IPS-18c (cell line): Measurements from ENCODE around the gene GPR61.

Experiments
- H3K4me3 ChIP-seq: 2 replicates; pipeline ENCODE4 v1.7.0; 2013; ENCODE audit warnings: low read depth, mild to moderate bottlenecking, low read length, moderate library complexity; ENCODE audit not compliant: insufficient read depth
- H3K9me3 ChIP-seq: one replicate; pipeline ENCODE4 v1.6.1; 2013; ENCODE audit warnings: mild to moderate bottlenecking, low read length, moderate library complexity; ENCODE audit not compliant: control insufficient read depth, insufficient read depth

GPR61 gene, protein sequence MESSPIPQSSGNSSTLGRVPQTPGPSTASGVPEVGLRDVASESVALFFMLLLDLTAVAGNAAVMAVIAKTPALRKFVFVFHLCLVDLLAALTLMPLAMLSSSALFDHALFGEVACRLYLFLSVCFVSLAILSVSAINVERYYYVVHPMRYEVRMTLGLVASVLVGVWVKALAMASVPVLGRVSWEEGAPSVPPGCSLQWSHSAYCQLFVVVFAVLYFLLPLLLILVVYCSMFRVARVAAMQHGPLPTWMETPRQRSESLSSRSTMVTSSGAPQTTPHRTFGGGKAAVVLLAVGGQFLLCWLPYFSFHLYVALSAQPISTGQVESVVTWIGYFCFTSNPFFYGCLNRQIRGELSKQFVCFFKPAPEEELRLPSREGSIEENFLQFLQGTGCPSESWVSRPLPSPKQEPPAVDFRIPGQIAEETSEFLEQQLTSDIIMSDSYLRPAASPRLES

DNA sequence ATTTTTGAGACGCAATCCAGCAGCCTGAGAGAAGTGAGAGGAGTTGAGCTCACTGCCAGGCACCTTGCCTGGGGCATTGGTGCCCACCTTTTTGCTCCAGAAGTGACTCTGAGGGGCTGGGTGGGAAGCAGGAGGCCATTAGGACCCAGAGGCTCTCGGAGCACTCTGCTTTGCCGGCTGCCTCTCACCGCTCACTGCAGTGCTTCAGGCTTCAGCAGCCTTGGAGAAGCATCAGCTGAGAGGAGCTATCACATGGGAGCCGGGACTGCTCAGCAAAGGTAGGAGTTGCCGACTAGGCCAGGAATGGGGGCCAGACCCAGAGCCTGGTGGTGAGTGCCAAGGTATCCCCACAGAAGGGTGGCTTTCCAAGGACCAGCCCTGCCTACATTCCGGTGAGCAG, at the start of gene GPR61:
Gene GPR61 (plus strand): TSS at position 197 of the 400 bp plus-strand sequence. CDS start 3,151 bp downstream, outside the sequence.
- Histone ChIP-seq H3K4me3 (peak within 1 kb of the TSS; percentile 17; the same call in 1 of the 2 replicates), H3K9me3 (no peaks in the 10 kb centered on the region)

DNA sequence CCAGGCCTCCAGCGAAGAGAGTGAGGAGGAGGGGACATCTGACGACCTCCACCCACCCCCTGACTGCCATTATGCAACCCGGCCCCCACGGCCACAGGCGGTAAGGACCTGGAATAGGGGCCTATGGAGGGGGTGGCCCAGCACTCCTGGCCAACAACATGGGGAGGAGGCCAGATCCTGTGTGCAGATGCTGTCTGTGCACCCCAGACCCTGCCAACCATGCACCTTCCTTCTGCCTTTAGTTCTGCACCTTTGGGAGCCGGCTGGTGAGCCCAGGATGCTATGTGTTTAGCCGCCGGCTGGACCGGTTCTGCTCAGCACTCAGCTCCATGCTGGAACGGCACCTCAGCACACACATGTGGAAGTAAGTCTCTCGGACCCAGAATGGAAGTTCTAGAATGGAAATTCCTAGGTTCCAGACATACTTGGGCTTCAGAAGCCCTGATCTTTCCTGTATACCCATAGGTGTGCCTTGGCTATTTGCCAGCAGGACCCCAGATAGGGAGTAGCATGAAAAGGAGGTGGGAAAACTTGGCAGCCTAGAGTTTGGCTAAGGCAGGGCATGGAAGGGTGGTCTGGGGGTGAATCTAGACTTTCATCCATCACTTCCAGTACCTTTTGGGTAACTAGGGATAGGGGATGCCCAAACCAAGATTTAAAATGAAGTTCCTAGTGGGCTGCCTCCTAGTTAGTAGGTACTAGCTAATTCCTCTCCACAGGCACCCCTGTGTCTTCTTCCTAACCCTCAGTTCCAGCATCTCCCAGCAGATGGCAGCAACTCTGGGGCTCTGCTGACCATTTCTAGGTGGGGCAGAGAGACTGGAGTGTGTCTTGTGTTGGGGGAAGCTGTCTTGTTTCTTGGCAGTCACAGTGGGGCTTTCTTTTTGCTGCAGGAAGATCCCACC, 49.4 kb upstream of the GPR61 start:
- Histone ChIP-seq H3K4me3 (no peak overlapping the region), H3K9me3 (no peaks in the 10 kb centered on the region)

DNA sequence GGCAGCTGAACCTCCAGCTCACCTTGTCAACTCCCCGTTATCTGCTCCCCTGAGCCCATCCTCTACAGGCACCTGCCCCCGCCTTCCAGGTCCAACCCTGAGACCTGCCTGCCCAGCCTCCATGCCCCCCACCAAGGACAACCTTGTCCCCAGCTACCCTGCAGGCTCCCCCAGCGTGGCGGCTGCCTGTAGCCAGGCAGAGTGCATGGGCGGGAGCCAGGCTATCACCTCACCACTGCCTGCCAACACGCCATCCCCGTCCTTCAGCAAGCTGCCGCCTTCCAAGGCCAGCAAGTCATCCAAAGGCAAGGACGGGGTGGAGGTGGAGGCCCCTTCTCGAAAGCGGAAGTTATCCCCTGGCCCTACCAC, 48.8 kb upstream of the GPR61 start:
- Histone ChIP-seq H3K4me3 (no peak overlapping the region), H3K9me3 (no peaks in the 10 kb centered on the region)

DNA sequence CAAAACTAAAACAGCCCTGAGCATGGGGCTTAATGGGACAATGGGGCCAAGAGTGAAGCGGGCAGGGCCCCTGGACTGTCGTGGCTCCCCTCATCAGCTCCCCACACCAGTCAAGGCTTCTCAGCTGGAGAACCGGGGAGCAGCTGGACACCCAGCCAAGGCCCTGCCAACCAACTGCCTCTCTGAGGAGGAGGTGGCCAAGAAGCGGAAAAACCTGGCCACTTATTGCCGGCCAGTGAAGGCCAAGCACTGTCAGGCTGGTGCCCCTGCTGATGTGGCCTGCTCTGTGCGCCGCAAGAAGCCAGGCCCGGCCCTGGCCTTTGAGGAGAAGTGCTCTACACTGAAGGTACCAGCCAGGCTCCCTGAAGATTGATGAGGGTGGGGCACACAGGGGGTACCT, 48.3 kb upstream of the GPR61 start:
- H3K4me3 ChIP-seq = no peak overlapping the region
- no peaks in the 10 kb centered on the region for H3K9me3 ChIP-seq

DNA sequence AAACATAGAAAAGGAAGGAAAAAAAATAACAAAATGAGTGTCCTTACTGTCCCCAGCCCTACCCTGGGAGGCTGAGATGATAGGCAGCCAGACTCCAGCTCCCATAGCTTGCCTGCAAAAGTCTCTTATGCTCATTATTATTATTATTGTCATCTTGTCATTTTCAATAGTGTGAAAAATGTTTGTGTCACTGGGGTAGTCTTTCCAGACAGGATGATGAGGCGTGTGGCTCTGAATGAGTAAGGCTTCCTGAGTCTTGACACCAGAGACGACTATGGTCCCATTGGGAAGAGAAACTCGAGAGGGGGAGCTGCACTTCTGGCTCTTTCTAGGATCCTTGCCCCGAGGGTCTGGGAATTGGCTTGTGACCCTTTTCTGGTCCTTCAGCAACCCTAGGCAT, 46.9 kb upstream of the GPR61 start:
- Histone ChIP-seq H3K9me3 (no peaks in the 10 kb centered on the region), H3K4me3 (no peak overlapping the region)

DNA sequence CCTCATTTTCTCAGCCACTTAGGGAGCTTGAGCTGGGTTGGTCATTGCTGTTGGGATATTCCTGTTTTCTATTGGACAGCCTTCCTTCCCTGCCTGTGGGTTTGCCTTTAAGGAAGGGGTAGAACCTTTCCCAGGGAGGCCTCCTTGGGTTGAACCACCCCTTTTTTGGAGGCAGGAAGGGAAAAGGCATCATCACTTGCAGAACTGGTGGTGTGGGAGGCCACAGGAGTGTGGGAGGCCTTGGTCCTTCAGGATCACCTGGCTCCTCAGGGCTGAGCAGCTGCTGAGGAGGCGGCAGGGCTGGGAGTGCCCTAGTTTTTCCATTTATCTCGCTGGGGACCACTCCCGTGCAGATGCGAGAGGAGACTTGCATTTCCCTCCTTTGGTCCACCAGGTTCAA, 46.4 kb upstream of the GPR61 start:
- Histone ChIP-seq H3K4me3 (no peak overlapping the region), H3K9me3 (no peaks in the 10 kb centered on the region)

DNA sequence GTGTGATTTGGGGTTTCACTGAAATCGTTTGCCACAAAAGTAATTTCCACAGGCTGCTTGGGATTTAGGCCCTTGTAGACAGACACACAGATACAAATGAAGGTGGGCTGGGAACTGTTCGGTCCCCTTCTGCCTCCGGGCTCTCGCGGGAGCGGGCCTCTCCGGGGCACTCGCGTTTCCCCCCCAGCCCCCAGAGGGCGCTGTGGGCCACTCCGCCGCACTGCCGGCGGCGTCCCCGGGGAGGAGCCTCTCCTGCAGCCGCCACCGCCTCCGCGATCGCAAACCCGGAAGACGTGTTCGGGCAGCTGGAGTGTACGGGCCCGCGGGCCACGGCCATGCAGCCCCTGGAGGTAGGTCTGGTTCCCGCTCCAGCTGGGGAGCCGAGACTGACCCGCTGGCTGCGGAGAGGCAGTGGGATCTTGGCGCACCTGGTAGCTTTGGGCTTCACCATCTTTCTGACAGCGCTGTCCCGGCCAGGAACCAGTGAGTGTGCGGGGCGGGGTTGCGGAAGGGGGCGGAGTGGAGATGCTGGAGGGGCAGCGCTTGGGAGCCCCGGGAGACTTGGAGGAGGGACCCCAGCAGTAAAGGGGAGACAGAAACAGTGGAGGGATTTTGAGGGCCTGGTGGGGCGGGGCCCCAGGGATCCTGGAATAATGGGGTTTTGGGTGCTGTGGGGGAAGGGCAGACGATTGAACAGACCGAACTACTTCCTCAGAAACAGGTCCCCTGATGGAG, 45.7 kb upstream of the GPR61 start, which contains the start of gene CYB561D1:
Gene CYB561D1 (plus strand): TSS at position 290 of the 735 bp plus-strand sequence. CDS start 46 bp downstream, at position 336.
- H3K4me3 ChIP-seq = peak within 1 kb of the TSS; percentile 83
- H3K9me3 ChIP-seq = no peaks in the 10 kb centered on the region

DNA sequence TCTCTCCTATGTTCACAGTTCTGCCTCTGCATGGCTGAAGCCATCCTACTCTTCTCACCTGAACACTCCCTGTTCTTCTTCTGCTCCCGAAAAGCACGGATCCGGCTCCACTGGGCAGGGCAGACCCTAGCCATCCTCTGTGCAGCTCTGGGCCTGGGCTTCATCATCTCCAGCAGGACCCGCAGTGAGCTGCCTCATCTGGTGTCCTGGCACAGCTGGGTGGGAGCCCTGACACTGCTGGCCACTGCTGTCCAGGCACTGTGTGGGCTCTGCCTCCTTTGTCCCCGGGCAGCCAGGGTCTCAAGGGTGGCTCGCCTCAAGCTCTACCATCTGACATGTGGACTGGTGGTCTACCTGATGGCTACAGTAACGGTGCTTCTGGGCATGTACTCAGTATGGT, 43.9 kb upstream of the GPR61 start:
- no peak overlapping the region for H3K4me3 ChIP-seq
- no peaks in the 10 kb centered on the region for H3K9me3 ChIP-seq

DNA sequence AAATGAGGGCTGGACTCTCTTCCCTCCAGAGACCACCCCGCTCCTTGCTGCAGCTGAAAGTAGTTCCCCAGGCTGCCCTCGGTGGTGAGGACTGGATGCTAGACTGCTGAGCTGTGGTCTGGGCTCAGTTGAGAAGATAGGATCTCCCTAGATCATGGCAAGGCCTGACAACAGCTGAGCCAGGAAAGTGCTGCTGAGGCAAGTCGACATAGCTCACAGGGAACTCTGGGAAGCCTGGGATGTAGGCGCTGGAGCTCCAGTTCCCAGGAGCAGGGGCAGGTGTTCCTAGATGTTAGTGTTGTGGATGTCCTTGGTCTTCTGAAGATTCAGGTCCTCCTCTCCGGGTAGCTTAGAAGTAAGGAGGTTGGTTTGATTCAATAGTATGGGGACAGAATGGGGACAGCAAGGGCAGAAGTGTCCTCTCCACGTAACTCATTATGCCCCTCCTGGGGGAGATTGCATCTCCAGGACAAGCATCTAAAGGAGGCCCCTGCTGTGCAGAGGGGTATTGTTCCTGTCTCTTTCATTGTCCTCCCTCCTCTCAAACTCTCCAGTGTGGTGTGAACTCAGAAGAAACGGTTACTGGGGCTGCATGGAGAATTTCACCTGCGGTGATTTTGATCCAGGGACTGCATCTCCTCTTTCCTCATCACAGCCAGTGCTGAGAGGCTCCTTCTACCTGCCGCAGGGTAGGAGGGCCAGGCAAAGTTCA, 42.1 kb upstream of the GPR61 start:
- no peaks in the 10 kb centered on the region for H3K9me3 ChIP-seq

DNA sequence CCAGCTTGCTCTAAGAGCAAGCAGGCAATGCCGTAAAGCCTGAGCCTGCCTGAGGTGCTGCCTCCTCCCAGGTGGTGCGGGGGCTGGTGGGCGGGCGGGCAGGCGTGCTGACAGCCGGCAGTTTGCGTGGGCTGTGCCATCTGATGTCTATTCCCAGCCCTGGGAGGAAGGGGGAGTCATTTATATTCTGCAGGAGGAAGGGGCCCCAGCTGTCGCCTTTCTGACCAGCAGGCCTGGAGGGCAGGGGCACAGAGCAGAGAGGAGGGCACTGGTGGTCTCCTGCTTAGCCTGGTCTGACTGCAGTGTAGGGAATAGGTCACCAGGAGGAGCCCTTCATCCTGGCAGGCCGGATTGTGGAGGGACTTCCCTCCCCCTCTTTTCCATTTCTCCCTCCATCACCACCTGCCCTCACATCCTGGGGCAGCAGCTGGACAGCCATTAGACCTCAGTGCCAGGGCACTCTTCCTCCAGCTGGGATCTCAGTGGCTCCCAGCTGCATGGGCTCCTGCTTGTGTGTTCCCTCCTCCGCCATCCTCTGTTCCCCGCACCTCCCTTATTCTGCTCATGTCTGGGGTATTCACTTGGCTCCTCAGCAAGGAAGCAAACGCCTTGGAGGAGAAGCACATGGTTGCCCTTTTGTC, 41.4 kb upstream of the GPR61 start:
- no peaks in the 10 kb centered on the region for H3K9me3 ChIP-seq
- no peak overlapping the region for H3K4me3 ChIP-seq

More for the DNA sequence above, 42.1 kb upstream of the GPR61 start:
- no peak overlapping the region for H3K4me3 ChIP-seq

DNA sequence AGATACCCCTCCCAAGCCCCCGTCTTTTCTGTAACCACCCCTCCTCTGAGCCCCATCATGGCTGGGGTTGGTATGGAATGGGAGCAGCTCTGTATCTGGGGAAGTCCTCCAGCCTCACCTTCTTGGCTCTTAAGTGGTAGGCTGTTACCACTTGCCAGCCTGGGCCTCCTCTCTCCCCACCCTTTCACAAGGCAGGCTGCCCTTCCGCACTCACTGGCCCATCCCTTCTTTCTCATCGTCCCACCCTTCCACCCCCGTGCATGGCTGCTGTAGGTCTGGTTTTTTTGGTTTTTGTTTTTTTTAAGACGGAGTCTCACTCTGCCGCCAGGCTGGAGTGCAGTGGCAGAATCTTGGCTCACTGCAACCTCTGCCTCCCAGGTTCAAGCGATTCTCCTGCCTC, 40.6 kb upstream of the GPR61 start:
- H3K9me3 ChIP-seq = no peaks in the 10 kb centered on the region
- no peak overlapping the region for H3K4me3 ChIP-seq

DNA sequence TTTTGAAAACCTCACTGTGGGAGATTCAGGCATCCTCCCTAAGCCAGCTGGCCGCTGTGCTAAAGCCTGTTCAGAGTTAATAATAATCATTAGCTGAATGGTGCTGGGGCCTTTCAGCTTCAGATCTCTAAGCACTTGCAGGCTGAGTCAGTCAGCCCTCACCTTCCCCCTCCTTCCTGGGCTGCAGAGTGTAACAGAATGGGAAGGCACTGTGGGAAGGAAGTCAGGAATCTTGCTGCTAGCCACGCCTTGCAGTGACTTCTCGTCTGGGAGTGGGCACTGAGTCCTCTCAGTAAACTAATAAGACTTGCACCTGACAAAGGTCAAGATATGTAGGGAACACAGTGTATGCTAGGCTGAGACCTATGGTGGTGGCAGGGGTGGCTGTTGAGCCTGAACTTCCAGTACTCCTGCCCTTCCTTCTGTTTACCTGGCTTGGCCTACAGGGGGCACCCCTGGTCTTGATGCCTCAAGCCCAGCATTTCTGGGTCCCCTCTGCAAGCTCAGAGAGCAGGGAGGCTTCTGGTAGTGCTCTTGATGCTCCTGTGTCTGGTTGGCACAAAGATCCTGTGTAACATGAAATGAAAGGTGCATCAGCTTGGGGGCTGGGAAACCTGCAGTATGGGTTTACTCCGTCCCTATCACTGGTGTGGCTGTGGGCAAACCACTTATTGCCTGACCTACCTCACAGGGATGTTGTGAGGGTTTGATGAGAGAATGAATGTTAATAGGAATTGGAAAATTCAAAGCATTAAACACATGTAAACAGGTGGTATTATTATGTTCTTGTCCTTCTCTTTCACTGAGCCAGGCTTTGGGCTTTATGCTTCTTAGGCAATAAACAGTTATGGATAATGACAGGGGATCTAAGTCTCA, 39.8 kb upstream of the GPR61 start:
- H3K9me3 ChIP-seq = no peaks in the 10 kb centered on the region
- no peak overlapping the region for H3K4me3 ChIP-seq

DNA sequence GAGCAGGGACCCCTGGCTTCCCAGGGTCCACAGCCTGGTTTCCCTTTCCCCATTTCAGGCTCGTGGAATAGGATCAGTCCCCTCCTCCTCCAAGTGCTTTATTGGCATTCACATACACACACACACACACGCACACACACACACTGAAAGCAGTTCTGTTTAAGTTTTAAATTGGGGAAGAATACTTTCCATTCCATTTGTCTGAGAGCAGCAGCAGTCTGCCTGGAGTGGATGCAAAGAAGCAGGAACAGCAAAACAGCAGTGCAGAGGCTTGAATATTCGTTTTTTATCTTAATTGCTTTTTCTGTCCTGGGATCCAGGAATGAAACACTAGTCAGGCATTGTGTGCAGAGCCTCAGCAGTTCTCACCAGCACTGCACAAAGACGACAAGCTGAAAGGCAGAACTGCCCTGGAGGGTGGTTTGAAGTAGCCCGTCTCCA, 38.7 kb upstream of the GPR61 start:
- Histone ChIP-seq H3K4me3 (no peak overlapping the region), H3K9me3 (no peaks in the 10 kb centered on the region)

DNA sequence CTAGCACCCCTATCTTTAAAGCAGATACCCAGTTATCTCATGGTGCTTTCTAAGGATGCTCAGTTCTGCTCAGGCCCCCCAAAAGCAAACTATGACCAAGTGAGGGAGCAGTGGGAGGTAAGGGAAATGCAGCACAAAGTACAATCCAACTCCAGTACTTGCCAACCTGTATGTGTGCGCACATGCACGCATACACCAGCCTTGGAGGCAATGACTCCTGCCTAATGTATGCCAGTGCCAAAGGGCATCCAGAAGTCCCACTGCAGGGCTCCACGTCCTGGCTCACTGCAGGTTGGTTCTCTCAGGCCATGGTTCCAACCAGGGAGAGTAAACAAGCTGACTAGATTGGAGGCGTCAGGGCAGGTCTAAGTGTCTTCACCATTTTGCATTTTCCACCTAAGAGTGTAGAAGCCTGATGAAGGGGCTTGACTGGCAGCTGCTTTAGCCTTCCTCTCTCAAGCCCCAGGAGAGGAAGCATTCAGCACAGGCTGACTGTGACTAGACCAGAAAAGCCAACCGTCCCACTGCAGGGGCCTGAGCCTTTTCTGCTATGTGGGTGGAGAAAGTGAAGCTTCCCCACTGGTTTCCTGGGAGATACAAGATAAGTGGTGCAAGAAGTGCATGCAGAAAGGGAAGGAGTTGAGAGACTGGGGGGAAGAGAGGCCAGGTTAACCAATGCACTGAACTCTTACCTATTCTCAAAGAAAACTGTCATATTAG, 37.9 kb upstream of the GPR61 start:
- H3K9me3 ChIP-seq = no peaks in the 10 kb centered on the region
- no peak overlapping the region for H3K4me3 ChIP-seq

DNA sequence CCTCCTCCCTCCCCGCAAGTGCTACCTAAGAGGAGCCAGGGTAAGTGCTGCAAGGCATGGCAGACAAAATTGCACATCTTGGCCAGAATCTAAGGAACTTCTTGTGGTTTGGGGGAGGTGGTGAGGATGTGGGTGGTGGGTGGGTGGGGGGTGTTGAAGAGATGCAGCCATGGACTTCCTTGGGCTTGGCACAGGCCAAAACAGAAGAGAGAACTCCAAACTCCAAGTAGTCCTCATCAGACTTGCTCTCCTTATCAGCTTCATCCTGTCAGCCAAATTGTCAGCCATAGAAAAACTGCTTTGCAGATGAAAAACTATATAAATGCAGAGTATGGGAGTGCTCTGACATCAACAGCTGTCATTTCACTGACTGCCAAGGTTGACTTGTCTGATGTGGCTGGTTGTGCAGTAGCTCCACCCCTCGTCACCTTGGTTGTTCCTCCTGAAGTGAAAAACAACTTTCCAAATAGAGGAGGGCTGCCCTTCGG, 37.3 kb upstream of the GPR61 start:
- H3K9me3 ChIP-seq = no peaks in the 10 kb centered on the region
- H3K4me3 ChIP-seq = no peak overlapping the region
